Activated CD4-positive, alpha-beta memory T cell treated with anti-CD3 and anti-CD28 coated beads, Interleukin-2, amount 10 ng/mL, durations not matched to agents 7 days and 5 days (primary cell): Measurements from ENCODE around the gene AIF1L. TPM values are rescaled to one million over a fixed set of nuclear protein-coding genes. Genes with fewer than 3 reads are reported as not detected.
"Not testable (repeated sequence)": the region's sequence is repeated elsewhere in the genome, so short reads cannot be mapped to it uniquely, and the experiment has no call there.

ENCODE experiments used
- CTCF ChIA-PET: fragments of 350-600 bp; sonication (Branson Sonifier 250); formaldehyde crosslinking; loops from one replicate; lab custom pipeline; 2021; ENCODE audit warnings: antibody characterized with exemption, inconsistent platforms; lab: Charles Lee
- POLR2A ChIA-PET: fragments of 350-600 bp; sonication (Branson Sonifier 250); formaldehyde crosslinking; loops from one replicate; lab custom pipeline; 2021; ENCODE audit warnings: antibody characterized with exemption; lab: Charles Lee
- DNase-seq: peaks from one replicate; pipeline ENCODE4 v3.0.0-alpha.2; 2020
- H3K27ac Mint-ChIP-seq: one replicate; pipeline ENCODE4 v1.8.0; 2021; ENCODE audit warnings: mild to moderate bottlenecking, mixed read lengths
- H3K27me3 Mint-ChIP-seq: one replicate; pipeline ENCODE4 v1.8.0; 2021; ENCODE audit warnings: mixed read lengths
- H3K36me3 Mint-ChIP-seq: one replicate; pipeline ENCODE4 v1.8.0; 2021; ENCODE audit warnings: low read depth, mixed read lengths
- H3K4me1 Mint-ChIP-seq: one replicate; pipeline ENCODE4 v1.8.0; 2021; ENCODE audit warnings: mixed read lengths
- H3K4me3 Mint-ChIP-seq: one replicate; pipeline ENCODE4 v1.8.0; 2021; ENCODE audit warnings: mild to moderate bottlenecking, mixed read lengths
- H3K9me3 Mint-ChIP-seq: one replicate; pipeline ENCODE4 v1.8.0; 2021; ENCODE audit warnings: mixed read lengths
- total RNA-seq, 2 experiments: library from RNA; stranded (reverse); gene quantifications; one replicate each; pipeline ENCODE4 v1.2.3, GENCODE V29; 2021

Gene AIF1L
- total RNA-seq, 2 experiments from 2014 or later = 0.30 to 0.50 TPM

DNA sequence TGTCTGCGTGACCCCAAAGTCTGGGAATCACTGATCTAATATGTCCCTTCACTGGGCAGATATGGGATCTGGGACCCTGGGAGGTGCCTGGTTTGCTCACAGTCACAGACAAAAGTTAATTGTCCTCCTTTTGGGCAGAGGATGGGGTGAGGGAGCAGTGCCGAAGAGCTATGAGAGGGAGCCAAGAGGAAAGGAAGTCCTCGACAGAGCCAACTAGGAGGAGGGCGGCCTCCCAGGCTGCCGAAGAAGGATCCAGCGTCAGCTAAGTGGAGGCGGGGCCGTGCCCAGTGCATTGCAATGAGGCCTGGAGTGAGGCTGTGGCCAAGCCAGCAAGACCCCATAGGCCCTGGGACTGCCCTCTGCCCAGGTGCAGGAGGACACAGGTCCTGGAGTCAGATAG lies 11.4 kb downstream of the AIF1L start:
- peaks cover 4% of the 10 kb centered on the region for H3K27me3 Mint-ChIP-seq
- POLR2A ChIA-PET = no interaction called here
- no peak overlapping the region for H3K4me3 Mint-ChIP-seq
- DNase-seq = no peak
- H3K4me1 Mint-ChIP-seq = no peaks in the 10 kb centered on the region
- H3K9me3 Mint-ChIP-seq = no peaks in the 10 kb centered on the region
- no peaks in the 10 kb centered on the region for H3K36me3 Mint-ChIP-seq
- CTCF ChIA-PET = no interaction called here
- no peak overlapping the region for H3K27ac Mint-ChIP-seq

DNA sequence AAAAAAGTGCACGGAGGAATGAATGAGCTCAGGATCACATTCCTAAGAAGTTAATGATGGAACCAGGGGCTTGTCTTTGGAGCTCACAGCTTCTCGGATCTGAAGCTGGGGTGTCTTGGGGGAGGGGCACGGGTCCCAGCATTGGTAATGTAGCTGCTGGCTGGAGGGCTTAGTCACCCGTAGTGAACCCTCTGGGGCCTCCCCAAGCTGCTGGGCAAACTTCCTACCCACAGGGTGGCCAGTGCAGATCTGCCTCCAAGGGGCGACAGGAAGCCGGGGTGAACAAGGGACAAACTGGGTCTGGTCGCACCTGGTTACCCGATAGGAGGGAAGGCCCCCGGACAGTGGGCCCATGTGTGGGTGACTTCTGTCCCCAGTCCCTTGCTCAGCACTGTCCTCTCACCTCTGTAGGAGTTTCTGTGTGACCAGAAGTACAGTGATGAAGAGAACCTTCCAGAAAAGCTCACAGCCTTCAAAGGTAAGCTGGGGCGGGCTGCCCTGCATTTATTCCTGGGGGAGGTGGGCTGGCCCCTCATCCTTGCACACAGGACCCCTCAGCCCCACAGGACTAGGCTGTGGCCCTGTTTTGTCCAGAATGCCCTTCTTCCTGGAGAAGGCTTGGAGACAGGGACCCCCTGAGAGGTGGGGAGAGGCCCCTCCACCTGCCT lies 15.0 kb downstream of the AIF1L start:
- POLR2A ChIA-PET = interaction anchor here (2.9 kb wide), 1 partner anchor 14 kb away, joined by 10 read pairs; the partner anchor contains the start of gene NUP214

DNA sequence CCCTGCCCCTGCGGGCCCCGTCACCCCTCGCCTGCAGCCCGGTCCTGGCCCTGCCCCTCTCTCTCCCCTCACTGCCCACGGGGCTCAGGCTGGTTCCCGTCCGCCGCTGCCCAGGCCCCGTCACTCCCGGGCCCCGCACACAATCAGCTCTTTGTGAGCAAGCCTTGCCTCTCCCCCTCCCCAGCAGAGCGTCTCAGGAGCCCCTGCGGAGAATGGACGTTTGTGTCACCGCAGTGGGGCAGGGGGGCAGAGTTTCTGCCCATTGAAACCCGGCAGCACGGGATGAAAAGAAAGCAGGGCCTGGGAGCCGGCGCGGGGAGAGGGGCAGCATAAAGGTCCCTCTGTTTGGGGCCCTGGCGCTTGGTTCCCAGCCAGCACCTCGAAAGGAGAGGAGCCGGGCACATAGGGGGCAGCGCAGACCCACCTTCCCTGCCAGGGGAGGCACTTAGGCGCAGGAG lies 15.6 kb downstream of the AIF1L start:
- CTCF ChIA-PET = no interaction called here
- Mint-ChIP-seq H3K27ac (no peak overlapping the region), H3K9me3 (no peaks in the 10 kb centered on the region), H3K4me1 (no peaks in the 10 kb centered on the region), H3K4me3 (no peak overlapping the region), H3K36me3 (no peaks in the 10 kb centered on the region), H3K27me3 (peaks cover 2% of the 10 kb centered on the region)
- DNase-seq = no peak
- POLR2A ChIA-PET = interaction anchor here (1.3 kb wide), 1 partner anchor 13 kb away, joined by 5 read pairs; the partner anchor contains the start of gene NUP214

More for the DNA sequence above, 15.0 kb downstream of the AIF1L start:
- Mint-ChIP-seq H3K27ac (no peak overlapping the region), H3K9me3 (no peaks in the 10 kb centered on the region), H3K36me3 (no peaks in the 10 kb centered on the region), H3K27me3 (peaks cover 2% of the 10 kb centered on the region), H3K4me1 (no peaks in the 10 kb centered on the region), H3K4me3 (no peak overlapping the region)
- no peak for DNase-seq
- CTCF ChIA-PET = no interaction called here

DNA sequence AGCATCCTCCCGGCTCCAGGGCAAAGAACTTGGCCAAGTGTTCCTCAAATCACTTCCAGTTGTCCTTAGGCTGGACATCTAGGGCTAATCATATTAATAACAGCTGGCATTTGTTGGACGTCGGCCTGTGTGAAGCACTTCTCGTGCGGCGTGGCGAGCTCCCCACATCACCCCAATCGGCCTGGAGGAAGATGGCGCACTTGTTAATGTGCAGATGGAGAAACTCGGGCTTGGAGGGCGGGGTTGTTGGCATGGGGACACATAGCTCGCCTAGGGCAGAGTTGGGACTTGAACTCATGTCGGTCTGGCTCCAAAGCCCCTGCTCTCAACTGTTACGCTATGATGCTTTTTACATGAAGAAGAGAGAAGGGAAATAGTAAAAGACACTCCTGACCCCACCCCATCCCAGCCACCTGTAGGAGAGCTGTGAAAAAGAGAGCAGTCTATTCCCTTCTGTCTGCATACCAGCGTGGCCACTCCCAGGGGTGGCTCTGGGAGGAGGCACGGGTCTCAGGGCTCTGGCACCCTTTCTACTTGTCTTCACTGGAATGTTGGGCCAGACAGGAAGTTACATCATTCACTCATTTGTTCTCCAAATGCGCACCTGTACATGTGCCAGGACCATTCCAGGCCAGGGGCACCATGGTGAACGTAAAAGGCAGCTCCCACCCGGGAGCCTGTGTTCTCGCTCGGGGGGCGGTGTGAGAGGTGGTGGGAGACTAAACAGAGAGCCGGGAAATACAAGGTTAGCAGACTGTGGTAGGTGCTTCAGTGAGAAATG lies 16.2 kb downstream of the AIF1L start:
- ChIA-PET POLR2A (interaction anchor here (1.3 kb wide), 1 partner anchor 12 kb away, joined by 5 read pairs; the partner anchor contains the start of gene NUP214), CTCF (no interaction called here)
- no peak overlapping the region for H3K27ac Mint-ChIP-seq
- H3K9me3 Mint-ChIP-seq = no peaks in the 10 kb centered on the region
- no peak overlapping the region for H3K4me3 Mint-ChIP-seq
- H3K27me3 Mint-ChIP-seq = peaks cover 6% of the 10 kb centered on the region
- H3K4me1 Mint-ChIP-seq = no peaks in the 10 kb centered on the region
- no peak for DNase-seq
- H3K36me3 Mint-ChIP-seq = no peaks in the 10 kb centered on the region

DNA sequence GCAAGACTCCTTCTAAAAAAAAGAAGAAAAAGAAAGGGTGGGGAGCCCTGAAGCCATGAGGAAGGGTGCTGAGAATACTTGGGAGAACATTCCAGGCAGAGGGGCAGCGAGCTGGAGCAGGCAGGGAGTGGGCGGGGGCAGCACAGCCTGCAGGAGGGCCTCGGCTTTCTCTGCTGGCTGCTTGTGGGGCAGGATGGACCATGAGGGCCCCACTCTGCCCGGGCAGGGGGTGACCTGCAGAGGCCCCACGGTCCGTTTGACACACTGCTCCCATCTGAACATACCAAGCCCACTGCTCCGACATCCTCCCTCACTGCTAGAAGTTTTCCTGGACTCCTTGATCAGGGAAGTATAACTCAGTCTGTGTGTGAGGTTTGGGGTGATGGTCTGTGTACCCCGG lies 17.3 kb downstream of the AIF1L start:
- H3K9me3 Mint-ChIP-seq = no peaks in the 10 kb centered on the region
- H3K4me1 Mint-ChIP-seq = no peaks in the 10 kb centered on the region
- POLR2A ChIA-PET = interaction anchor here (1.3 kb wide), 1 partner anchor 12 kb away, joined by 3 read pairs; the partner anchor contains the start of gene NUP214
- H3K36me3 Mint-ChIP-seq = no peaks in the 10 kb centered on the region
- peaks cover 6% of the 10 kb centered on the region for H3K27me3 Mint-ChIP-seq
- CTCF ChIA-PET = interaction anchor here (0.8 kb wide), 1 partner anchor 57 kb away, joined by 3 read pairs; no protein-coding TSS in a partner anchor
- H3K4me3 Mint-ChIP-seq = no peak overlapping the region
- DNase-seq = no peak
- no peak overlapping the region for H3K27ac Mint-ChIP-seq

DNA sequence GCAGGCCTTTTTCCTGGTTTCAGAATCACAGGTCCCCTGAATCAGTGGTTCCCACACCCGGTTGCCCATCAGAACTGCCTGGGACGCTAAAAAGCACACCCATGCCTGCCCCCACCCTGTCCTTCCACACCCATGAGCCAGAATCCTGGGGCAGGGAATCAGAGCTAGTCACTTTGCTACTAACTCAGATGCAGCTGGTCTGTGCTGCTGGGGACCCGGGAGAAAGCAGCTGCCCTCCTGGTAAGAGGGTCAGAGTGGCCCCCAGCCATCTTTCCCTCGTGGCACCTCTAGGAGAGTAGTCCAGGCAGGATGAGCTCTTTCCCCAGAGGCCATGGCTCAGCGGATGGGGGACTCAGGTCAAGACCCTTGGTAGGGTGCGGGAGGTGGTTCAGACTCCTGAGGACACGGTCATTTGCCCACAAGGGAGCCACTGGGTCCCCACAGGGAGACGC lies 17.8 kb downstream of the AIF1L start:
- H3K4me3 Mint-ChIP-seq = no peak overlapping the region
- POLR2A ChIA-PET = interaction anchor here (1.3 kb wide), 1 partner anchor 12 kb away, joined by 3 read pairs; the partner anchor contains the start of gene NUP214
- no peaks in the 10 kb centered on the region for H3K9me3 Mint-ChIP-seq
- DNase-seq = no peak
- no peak overlapping the region for H3K27ac Mint-ChIP-seq
- no peaks in the 10 kb centered on the region for H3K4me1 Mint-ChIP-seq
- H3K27me3 Mint-ChIP-seq = peaks cover 6% of the 10 kb centered on the region
- CTCF ChIA-PET = interaction anchor here (0.8 kb wide), 1 partner anchor 57 kb away, joined by 3 read pairs; no protein-coding TSS in a partner anchor
- no peaks in the 10 kb centered on the region for H3K36me3 Mint-ChIP-seq

DNA sequence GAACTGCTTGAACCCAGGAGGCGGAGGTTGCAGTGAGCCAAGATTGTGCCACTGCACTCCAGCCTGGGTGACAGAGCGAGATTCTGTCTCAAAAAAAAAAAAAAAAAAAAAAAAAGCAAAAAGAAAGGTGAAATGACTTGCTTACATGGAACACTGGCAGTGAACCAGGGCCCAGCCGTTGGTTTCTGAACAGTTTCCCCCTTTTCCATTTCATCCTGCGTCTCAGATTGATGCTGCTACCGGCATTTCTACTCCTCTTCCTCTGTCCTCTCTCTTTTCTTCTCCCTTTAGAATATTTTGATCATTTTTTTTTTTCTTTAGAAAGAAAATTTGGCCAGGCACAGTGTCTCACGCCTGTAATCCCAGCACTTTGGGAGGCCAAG lies 19.0 kb downstream of the AIF1L start:
- POLR2A ChIA-PET = not testable (repeated sequence)
- CTCF ChIA-PET = interaction anchor here (0.7 kb wide), 1 partner anchor 10 kb away, joined by 3 read pairs; the partner anchor contains the start of gene NUP214

DNA sequence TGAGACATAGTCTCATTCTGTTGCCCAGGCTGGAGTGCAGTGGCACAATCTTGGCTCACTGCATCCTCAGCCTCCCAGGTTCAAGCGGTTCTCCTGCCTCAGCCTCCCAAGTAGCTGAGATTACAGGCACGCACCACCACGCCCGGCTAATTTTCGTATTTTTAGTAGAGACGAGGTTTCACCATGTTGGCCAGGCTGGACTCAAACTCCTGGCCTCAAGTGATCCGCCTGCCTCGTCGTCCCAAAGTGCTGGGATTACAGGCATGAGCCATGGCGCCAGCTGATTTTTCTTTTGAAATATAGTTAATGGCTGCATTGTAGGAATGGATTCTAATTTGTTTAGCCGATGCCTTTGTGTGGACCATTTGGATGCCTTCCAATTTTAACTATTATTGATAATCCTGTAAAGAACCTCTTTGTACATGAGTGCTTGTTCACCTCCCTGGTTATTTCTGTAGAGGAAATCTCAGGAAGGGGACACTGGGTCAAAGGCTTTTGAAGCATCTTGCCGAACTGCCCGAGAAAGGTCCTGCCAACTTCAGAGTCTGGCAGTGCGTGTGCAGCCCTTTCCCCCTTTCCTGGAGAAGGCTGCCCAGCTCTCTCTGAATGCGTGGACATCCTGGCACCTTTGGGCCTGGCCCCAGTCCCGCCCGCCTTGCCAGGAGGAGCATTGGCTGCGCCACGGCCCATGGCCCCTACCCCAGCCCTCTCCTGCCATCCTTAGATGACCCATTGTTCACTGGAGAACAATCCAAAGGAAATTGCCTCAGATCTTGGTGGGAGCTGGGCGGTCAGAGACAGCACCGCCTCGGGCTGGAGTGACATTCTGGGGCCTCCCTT lies 20.2 kb downstream of the AIF1L start:
- Mint-ChIP-seq H3K4me3 (no peak overlapping the region), H3K27ac (no peak overlapping the region), H3K4me1 (no peaks in the 10 kb centered on the region), H3K36me3 (no peaks in the 10 kb centered on the region), H3K27me3 (peaks cover 6% of the 10 kb centered on the region), H3K9me3 (no peaks in the 10 kb centered on the region)
- ChIA-PET CTCF (interaction anchor here (1.8 kb wide), 1 partner anchor 70 kb away, joined by 4 read pairs; no protein-coding TSS in a partner anchor), POLR2A (no interaction called here)
- no peak for DNase-seq

More for the DNA sequence above, 19.0 kb downstream of the AIF1L start:
- H3K9me3 Mint-ChIP-seq, H3K4me3 Mint-ChIP-seq, H3K27ac Mint-ChIP-seq, DNase-seq, H3K4me1 Mint-ChIP-seq, H3K36me3 Mint-ChIP-seq, H3K27me3 Mint-ChIP-seq: not testable (repeated sequence)

DNA sequence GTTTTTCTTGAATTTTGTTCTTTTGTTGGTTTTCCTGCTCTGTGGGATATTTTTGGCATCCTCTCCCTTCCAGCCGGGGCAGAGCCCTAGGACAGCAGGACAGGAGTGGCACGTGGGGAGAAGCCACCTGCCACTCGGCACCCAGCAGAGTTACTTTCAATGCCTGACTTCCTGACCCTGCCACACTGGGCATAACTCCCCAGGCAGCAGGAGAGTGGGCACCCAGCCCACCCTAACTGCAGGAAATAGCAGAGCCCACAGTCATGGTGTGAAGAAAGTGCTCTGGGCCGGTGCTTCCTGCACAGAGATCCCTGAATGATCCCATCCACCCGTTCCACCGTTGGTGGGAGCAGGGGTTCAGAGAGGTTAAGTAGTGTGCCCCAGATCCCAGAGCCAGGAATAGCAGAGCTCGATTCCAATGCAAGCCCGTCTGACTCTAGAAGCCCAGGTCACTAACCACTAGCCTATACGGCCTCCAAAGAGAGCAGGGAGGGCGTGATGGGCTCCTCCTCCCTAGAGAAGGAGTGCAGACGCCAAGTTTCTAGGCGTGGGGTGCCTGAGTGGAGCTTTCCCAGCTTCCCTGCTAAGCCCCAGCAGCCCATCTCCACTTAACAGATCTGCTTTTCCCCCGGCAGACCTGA lies 20.9 kb downstream of the AIF1L start:
- CTCF ChIA-PET = interaction anchor here (1.8 kb wide), 1 partner anchor 71 kb away, joined by 4 read pairs; no protein-coding TSS in a partner anchor
- no peak overlapping the region for H3K4me3 Mint-ChIP-seq
- no peaks in the 10 kb centered on the region for H3K9me3 Mint-ChIP-seq
- POLR2A ChIA-PET = no interaction called here
- DNase-seq = no peak
- H3K4me1 Mint-ChIP-seq = no peaks in the 10 kb centered on the region
- no peak overlapping the region for H3K27ac Mint-ChIP-seq
- peaks cover 6% of the 10 kb centered on the region for H3K27me3 Mint-ChIP-seq
- H3K36me3 Mint-ChIP-seq = no peaks in the 10 kb centered on the region

DNA sequence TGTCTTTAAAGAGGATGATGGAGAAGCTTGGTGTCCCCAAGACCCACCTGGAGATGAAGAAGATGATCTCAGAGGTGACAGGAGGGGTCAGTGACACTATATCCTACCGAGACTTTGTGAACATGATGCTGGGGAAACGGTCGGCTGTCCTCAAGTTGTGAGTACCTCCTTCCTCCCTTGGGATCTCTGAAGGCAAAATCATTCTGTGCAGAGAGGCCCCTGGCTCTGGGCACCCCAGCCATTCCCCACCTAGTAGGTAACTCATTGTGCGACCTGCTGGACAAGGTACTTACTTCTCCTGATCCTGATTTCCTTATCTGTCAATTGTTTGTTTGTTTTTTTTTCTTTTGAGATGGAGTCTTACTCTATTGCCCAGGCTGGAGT lies 21.4 kb downstream of the AIF1L start:
- Mint-ChIP-seq H3K9me3 (no peaks in the 10 kb centered on the region), H3K27me3 (peaks cover 6% of the 10 kb centered on the region), H3K27ac (no peak overlapping the region), H3K4me3 (no peak overlapping the region), H3K36me3 (no peaks in the 10 kb centered on the region), H3K4me1 (no peaks in the 10 kb centered on the region)
- POLR2A ChIA-PET = no interaction called here
- CTCF ChIA-PET = interaction anchor here (1.8 kb wide), 1 partner anchor 71 kb away, joined by 4 read pairs; no protein-coding TSS in a partner anchor
- DNase-seq = no peak

DNA sequence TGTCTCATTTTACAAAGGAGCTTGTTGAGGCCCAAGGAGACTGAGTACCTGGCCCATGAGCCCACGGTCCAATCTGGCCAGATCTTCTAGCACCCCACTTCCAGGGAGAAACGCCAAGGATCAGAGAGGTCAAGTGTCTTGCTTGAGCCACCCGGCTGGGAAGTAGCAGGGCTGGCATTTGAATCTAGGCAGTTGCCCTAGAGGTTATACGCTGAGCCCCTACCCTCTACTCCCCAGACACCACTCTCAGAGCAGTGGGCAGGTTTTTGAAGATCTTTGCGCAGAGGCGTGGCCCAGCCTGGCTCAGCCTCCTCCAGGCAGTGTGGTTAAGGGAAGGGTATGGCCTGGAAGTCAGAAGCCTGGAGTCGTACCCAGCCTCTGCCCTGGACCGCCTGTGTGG lies 23.3 kb downstream of the AIF1L start:
- H3K4me1 Mint-ChIP-seq = peaks cover under 1% of the 10 kb centered on the region
- no peak overlapping the region for H3K27ac Mint-ChIP-seq
- H3K9me3 Mint-ChIP-seq = no peaks in the 10 kb centered on the region
- no peak for DNase-seq
- peaks cover 4% of the 10 kb centered on the region for H3K27me3 Mint-ChIP-seq
- CTCF ChIA-PET = no interaction called here
- no peaks in the 10 kb centered on the region for H3K36me3 Mint-ChIP-seq
- POLR2A ChIA-PET = no interaction called here
- no peak overlapping the region for H3K4me3 Mint-ChIP-seq

DNA sequence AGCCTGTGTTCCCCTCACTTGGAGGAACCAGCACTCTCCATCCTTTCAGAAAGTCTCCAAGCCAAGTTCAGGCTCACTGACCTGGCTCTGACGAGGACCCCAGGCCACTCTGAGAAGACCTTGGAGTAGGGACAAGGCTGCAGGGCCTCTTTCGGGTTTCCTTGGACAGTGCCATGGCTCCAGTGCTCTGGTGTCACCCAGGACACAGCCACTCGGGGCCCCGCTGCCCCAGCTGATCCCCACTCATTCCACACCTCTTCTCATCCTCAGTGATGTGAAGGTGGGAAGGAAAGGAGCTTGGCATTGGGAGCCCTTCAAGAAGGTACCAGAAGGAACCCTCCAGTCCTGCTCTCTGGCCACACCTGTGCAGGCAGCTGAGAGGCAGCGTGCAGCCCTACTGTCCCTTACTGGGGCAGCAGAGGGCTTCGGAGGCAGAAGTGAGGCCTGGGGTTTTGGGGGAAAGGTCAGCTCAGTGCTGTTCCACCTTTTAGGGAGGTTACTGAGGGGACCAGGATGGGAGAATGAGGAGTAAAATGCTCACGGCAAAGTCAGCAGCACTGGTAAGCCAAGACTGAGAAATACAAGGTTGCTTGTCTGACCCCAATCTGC lies 24.4 kb downstream of the AIF1L start:
- no peak overlapping the region for H3K27ac Mint-ChIP-seq
- ChIA-PET CTCF (no interaction called here), POLR2A (no interaction called here)
- H3K36me3 Mint-ChIP-seq = no peaks in the 10 kb centered on the region
- H3K27me3 Mint-ChIP-seq = peaks cover 4% of the 10 kb centered on the region
- no peaks in the 10 kb centered on the region for H3K9me3 Mint-ChIP-seq
- peaks cover 8% of the 10 kb centered on the region for H3K4me1 Mint-ChIP-seq
- H3K4me3 Mint-ChIP-seq = no peak overlapping the region
- no peak for DNase-seq
